HG03039 (cell line): ENCODE measurements around the gene PRODH2.
"Not testable (repeated sequence)": the region's sequence is repeated elsewhere in the genome, so short reads cannot be mapped to it uniquely, and the experiment has no call there.

ENCODE experiments used
- ATAC-seq: cut with Tn5 transposase; IDR thresholded peaks from one replicate; pipeline ENCODE4 v1.9.1; 2021; ENCODE audit warnings: mild to moderate bottlenecking, moderate library complexity; ENCODE audit not compliant: unreplicated experiment

The PRODH2 gene

DNA sequence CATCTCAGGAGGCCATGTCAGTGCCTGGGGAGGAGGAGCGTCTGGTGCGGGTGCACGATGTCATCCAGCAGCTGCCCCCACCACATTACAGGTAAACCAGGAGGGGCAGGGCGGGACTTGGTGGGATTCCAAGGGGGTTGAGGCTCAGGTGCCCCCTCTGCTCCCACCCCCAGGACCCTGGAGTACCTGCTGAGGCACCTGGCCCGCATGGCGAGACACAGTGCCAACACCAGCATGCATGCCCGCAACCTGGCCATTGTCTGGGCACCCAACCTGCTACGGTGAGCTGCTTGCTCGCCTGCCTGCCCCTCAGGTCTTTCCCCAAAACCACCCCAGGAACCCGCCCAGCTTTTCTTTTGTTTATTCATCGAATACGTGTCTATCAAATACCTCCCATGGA lies 30.1 kb downstream of the PRODH2 start:
- no peak for ATAC-seq

DNA sequence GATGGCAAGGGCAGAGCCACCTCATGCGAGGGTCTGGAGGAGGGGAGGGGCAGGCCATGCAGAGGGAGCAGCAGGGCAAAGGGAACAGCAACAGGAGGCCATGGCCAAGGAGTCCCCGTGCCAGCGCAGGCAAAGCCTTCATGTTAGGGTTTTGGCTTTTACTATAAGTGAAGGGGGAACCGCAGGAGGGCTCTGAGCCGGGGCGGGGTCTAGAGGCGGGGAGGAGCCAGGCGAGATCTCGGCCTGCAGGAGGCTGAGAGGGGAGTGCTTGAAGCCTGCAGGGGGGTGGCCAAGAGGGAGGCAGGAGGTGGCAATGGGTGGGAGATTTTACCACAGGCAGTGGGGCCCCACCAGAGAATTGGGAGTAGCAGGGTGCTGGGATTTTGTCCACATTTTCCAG lies 31.0 kb downstream of the PRODH2 start:
- no peak for ATAC-seq

DNA sequence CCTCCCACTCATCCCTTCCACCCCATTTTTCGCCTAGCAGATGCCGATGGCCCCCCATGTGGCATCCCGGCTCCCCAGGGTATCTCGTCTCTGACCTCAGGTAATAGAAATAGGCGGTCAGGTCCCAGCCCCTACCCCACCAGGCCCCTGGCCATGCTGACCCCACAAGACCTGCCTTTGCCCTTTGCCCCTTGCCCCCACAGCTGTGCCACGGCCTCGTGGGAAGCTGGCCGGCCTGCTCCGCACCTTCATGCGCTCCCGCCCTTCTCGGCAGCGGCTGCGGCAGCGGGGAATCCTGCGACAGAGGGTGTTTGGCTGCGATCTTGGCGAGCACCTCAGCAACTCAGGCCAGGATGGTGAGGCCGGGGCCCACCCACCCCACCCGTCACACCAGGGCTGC lies 31.9 kb downstream of the PRODH2 start:
- ATAC-seq = no peak

DNA sequence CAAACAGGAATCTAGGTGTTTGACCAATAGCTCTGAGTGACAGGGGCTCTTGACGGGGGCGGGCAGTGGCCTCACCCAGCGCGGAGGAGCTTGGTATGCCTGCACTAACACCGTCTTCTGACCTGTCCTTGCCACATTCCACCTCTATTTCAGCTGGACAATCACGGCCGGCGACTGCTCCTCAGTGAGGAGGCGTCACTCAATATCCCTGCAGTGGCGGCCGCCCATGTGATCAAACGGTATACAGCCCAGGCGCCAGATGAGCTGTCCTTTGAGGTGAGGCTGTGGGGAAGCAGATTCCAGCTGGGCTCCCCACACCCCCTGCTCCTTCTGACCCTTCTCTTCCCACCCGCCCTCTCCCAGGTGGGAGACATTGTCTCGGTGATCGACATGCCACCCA lies 32.6 kb downstream of the PRODH2 start:
- ATAC-seq = no peak

DNA sequence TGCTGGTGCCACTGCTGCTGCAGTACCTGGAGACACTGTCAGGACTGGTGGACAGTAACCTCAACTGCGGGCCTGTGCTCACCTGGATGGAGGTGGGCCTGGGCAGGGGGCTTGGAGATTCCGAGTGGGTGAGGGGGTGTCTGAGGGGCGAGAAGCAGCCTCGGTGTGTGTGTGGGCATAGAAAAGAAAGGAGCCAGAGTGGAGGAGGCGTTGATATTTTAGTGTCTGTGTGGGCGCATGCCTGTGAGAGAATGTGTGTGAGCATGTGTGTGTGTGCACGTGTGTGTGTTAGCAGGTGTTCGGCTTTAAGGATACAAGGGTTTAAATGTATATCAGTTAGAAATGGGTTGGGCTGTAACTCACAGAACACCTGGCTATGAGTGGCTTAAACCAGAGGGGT lies 33.6 kb downstream of the PRODH2 start:
- no peak for ATAC-seq

DNA sequence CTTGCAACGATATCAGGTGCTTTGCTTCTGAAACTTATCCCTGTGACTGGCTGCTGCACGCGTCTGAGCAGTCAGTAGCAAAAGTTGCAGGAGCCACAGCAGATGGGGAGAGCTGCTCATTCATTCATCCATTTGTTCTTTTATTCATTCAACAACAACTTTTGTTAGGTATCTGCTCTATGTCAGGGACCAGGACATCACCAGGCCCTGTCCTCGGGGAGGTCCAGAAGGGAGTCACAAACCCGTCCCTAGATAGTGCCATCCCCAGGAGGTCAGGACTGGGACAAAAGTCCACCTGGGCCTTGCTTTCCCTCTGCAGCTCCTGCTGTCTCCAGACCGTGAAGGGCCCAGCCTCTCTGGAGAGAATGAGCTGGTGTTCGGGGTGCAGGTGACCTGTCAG lies 34.7 kb downstream of the PRODH2 start:
- no peak for ATAC-seq

DNA sequence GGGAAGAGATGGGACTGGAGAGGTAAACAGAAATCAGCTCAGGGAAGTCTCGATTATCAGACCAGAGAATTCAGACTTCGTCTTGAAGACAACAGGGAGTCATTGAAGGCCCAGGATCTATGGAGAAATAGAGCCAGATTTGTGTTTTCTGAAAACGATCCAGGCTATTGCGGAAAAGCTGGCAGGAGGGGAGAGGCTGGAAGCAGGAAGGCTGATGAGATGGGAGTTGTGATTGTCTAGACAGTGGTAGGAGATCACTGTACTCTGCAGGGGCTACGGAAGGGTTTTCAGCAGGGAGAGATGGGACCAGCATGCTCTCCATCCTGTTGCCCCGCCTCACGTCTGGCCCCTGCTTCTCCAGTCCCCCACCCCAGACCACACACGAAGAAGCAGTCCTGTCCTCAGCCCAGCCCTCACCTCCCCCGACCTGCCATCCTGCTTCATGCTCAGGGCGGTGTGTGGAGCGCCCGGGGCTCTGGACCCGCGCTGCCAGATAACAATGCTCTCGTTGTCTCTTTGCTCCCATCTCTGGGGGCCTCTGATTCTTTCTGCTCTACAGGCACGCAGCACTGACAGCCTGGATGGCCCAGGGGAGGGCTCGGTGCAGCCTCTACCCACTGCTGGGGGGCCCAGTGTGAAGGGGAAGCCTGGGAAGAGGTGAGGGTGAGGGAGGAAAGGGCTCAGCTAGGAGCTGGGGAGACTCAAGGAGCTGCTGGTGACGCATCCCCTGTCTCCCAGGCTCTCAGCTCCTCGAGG lies 35.4 kb downstream of the PRODH2 start:
- ATAC-seq = no peak

DNA sequence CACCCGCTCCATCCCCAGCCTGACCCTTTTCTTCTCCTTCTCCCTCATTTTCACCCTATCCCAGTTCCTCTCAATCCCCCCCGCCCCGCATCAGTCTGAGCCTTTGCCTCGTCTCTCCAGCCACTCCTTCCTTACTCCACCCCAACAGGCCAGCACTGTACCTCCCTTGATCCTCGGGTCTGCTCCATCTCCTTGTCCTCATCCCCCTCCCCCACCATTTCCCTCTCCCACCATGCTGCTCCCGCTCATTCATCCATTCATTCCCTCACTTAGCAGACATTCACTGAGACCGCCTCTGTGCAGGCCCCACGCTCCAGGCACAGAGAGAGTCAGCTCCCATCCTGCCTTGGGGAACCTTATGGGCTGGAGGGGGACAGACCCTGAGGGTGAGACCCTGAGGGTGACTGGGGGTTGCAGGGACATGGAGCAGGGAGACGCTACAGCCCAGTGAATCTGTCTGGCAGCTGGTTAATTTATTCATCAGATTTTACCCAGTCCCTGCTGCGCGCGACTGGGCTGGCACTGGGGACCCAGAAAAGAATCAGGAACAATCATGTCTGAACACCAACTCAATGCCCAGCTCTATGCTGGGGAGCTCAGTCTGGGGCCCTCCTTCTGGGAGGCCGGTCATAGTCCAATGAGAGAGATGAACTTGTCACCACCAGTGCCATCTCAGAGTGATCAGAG lies 36.4 kb downstream of the PRODH2 start:
- ATAC-seq = no peak

DNA sequence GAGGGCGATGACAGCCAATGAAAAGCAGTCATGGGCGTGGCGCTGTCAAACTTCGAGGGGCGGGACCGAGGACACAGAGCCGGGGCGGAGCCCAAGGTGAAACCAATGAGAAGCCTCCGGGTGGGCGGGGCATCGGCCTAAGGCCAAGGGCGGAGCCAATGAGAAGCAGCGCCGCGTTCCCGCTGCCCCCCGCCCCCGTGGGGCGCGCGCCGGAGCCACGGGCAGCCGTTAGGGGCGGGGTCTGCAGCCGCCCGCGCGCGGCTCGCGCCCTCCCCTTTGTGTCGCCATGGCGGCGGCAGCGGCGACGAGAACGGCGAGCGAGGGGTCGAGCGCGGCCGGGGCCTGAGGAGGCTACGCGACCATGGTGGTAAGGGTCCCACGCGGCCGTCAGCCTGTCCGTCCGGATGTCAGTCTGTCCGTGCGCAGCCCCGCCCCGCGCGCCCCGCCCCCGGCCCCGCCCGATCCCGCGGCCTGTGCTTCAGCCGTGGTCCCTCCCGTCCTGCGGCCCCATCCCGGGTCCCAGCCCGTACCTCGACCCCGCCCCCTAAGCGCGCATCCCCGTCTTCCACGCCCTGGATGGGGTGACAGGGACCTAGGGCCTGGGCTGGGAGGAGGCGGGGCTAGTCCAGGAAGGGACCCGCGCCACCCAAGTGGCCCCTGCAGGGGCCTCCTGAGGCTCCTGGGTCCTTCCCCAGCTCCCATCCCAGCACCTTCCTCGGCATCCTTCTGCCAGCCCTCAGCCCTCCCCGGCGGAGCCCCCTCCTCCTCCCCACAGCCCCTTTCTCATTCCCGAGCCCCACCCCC lies 37.1 kb downstream of the PRODH2 start, which contains the start of gene ARHGAP33:
Gene ARHGAP33 (plus strand): TSS at position 267 of the 804 bp plus-strand sequence. CDS start 95 bp downstream, at position 362.
- ATAC-seq = peak; percentile 87

DNA sequence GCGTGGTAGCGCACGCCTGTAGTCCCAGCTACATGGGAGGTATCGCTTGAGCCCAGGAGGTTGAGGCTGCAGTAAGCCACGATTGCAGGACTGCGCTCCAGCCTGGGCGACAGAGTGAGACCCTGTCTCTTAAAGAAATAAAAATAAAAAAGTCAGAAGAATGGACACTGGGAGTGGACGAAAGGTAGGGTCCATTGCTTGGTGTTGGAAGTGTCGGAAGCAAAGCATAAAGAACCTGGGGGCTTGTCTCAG lies 37.7 kb downstream of the PRODH2 start:
- no peak for ATAC-seq

DNA sequence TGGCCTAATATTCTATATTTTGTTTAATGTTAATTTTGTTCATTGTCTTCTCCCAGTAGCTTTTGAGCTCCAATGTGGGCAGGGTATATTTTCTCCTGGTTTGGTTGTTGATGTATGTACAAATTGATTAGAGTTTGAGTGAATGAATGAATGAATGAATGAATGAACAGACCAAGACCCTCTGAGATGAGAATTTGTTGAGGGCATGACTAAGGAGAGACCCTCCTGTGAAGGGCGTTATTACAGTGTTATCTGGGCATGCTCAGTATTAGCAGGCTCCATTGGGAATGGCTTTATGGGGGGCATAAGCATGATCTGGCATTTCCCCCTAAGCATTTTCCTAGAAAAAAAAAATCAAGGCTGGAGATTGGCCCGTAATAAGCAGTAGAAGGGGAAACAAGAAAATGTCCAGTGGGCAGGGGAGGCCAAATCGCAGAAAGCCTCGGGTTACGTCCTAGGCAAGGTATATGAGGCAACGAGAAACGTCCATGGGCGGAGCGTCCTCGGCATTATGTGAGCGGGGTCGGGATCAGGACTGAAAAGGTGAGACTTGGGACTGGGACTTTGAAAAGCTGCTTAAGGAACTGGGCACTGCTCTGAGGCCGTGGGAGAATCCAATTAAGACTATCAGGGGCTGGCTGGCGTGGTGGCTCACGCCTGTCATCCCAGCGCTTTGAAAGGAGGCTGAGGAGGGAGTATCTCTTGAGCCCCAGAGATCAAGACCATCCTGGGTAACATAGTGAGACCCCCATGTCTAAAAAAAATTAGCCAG lies 38.2 kb downstream of the PRODH2 start:
- no peak for ATAC-seq

DNA sequence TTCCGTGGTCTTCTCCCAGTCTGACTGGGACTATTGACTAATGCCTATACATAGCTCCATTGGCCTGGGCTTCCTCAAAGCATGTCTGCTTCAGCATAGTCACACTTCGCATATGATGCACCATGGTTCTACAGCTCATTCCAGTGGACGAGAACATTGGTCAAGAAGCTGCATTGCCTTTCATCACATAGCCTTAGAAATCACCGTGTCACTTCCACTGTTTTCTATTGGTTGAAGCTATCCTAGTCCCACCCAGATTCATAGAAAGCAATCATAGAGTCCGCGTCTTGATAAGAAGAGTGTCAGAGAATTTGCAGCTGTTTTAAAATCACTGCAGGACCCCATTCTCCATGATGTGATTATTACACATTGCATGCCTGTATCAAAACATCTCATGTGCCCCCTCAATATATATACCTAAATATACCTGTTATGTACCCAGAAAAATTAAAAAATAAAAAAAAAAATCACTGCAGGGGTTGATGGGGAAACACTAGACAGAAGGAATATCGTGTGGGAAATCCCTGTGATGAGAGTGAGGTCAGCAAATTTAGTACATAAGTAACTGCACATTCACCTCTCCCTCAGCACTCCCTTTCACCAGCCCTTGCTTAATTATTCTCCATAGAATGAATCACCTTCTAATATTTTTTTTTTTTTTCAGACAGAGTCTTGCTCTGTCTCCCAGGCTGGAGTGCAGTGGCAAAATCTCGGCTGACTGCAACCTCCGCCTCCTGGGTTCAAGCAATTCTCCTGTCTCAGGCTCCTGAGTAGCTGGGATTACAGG lies 39.4 kb downstream of the PRODH2 start:
- ATAC-seq = no peak

DNA sequence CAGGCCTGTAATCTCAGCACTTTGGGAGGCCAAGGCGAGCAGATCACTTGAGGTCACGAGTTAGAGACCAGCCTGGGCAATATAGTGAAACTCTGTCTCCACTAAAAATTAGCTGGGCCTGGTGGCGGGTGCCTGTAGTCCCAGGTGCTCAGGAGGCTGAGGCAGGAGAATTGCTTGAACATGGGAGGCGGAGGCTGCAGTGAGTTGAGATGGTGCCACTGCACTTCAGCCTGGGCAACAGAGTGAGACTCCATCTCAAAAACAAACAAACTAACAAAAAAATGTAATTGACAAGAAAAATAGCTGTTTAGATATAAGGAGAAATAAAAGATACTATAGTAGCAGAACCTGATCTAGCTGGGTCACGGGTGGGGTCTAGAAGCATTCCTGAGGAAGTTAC lies 40.3 kb downstream of the PRODH2 start:
- not testable (repeated sequence) for ATAC-seq

DNA sequence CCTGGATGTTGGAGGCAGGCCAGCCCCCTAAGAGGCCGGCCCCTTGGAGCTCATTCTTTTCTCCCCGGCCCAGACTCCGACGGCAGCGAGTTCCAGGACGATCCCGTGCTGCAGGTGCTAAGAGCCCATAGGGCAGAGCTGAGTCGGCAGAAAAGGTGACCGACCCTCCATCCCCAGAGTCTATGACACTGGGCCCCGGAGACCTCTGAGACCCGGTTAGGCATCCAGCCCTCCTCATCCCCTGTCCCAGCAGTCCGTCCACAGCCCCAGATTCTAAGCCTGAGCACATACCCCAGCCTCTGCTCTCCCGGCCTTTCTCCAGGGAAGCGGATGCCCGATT lies 44.6 kb downstream of the PRODH2 start:
- no peak for ATAC-seq

DNA sequence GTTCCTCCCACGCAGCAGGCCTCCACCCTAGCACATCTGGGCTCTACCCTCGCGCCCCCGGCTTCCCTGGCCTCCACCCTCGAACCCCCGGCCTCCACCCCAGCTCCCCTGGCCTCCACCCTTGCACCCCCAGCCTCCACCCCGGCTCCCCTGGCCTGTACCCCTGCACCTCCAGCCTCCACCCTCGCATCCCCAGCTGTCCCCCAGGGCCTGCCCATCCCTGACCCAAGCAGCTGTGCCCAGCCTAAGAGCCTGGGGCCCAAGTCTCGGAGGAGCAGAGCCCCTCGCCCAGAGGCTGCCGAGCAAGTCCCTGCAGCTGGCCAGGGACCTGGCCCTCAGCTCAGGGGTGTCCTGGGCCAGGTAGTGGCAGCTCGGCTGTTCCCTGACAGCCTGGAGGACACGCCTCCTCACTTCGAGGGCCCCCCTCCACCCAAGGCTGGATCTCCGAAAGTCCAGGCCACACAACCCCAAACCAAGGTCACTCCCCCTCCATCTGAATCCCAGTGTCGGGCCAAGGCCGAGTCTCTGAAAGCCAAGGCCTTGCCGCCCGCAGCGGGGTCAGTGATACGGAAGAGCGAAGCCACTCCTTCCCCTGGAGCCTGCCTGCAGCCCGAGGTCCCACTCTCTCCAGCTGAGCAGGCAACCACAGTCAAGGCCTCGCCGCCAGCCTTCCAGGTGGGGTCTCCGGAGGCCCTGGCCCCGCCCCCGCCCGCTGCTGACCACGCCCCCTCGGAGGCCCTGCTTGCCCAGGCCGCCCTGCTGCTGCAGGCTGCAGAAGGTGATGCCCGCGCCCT lies 45.2 kb downstream of the PRODH2 start:
- no peak for ATAC-seq

DNA sequence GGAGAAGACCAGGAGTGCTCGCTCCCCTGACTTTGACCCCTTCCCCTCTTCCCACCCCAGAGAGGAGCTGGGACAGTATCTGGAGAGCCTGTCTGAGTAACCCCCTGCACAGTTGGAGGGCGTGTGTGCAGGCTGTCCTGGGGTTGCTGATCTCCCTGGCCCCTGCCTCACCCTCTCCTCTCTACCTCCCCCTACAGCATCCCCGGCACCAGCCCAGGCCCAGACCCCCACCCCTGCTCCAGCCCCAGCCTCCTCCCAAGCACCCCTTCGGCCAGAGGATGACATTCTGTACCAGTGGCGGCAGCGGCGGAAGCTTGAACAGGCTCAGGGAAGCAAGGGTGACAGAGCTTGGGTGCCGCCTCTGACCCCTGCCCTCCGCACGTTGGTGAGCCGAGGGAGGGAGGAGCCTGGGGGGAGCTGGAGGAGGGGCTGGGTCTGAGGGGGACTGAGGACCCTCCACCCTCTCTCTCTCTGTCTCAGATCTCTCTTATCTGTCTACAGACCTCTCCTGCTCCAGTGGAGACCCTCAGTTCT lies 46.0 kb downstream of the PRODH2 start:
- no peak for ATAC-seq

DNA sequence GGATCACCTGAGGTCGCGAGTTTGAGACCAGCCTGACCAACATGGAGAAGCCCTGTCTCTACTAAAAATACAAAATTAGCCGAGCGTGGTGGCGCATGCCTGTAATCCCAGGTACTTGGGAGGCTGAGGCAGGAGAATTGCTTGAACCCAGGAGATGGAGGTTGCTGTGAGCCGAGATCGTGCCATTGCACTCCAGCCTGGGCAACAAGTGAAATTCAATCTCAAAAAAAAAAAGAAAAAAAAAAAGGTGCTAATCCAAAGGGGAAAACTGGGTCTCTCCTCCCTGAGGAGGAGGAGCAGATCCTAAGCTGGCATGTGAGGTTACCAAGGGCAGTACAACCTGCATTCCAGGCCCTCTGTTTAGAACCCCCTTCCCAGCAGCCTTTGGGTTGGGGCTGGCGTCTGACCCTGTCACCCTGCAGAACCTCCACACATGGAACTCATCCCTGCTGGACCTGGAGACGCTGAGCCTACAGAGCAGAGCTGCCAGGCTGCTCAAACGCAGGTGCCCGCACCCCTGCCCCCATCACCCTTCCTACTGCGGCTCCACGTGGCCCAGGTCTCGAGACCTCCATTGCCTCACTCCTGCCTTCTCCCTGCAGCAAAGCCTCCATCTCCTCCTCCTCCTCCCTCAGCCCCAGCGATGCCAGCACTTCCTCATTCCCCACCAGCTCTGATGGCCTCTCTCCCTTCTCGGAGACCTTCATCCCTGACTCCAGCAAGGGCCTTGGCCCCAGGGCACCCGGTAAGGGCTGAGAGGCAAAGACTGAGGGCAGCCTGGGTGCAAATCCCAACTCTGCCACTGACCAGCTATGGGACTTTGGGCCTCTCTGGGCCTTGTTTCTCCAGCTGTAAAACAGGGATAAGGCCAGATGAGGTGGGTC lies 48.0 kb downstream of the PRODH2 start:
- ATAC-seq = no peak

DNA sequence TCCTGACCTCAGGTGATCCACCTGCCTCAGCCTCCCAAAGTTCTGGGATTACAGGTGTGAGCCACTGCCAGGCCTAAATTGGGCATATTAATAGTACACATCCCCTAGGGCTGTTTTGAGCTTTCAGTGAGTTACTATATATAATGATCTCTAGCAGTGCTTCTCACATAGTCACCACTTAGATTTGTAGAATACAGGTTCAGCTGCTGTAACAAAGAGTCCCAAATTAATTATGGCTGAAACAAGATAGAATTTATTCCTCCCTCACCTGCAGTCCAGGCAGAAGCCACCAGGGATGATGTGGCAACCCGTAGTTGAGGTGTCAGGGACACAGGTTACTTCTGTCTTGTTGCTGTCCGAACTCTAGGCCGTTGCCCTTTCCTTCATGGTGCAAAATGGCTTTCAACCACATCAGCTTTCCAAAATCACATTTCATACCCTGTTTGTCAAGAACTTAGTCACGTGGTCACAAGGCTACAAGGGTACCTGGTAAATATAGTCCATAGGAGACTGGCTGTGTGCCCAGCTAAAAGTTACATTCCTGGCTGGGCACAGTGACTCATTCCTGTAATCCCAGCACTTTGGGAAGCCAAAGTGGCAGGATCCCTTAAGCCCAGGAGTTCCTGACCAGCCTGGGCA lies 51.8 kb downstream of the PRODH2 start:
- ATAC-seq = no peak
